HG03066 (cell line): ENCODE results near the gene UVRAG.
"Not testable (repeated sequence)": the region's sequence is repeated elsewhere in the genome, so short reads cannot be mapped to it uniquely, and the experiment has no call there.

ENCODE experiments used
- ATAC-seq: cut with Tn5 transposase; IDR thresholded peaks from one replicate; pipeline ENCODE4 v1.9.1; 2021; ENCODE audit warnings: low read depth; ENCODE audit not compliant: unreplicated experiment

UVRAG gene

GRCh38 chr11:75873417-75874221 is 58.6 kb downstream of the UVRAG start:
- peak; percentile 85 for ATAC-seq

- no peak for ATAC-seq
Measured at GRCh38 chr11:75874684-75875341, 59.8 kb downstream of the UVRAG start.

- not testable (repeated sequence) for ATAC-seq
Measured at GRCh38 chr11:75877327-75877726, 62.3 kb downstream of the UVRAG start.

- not testable (repeated sequence) for ATAC-seq
Measured at GRCh38 chr11:75877931-75878330, 62.9 kb downstream of the UVRAG start.

- no peak for ATAC-seq
Measured at GRCh38 chr11:75878933-75879332, 63.9 kb downstream of the UVRAG start.

- ATAC-seq: no peak
Measured at GRCh38 chr11:75879737-75880136, 64.7 kb downstream of the UVRAG start.

- ATAC-seq: not testable (repeated sequence)
Measured at GRCh38 chr11:75880343-75880742, 65.3 kb downstream of the UVRAG start.

GRCh38 chr11:75884321-75884720 is 69.3 kb downstream of the UVRAG start:
- ATAC-seq: no peak

- ATAC-seq: no peak
Measured at GRCh38 chr11:75888416-75888815, 73.4 kb downstream of the UVRAG start.

- ATAC-seq: no peak
Measured at GRCh38 chr11:75891947-75892739, 77.1 kb downstream of the UVRAG start.

- no peak for ATAC-seq
Measured at GRCh38 chr11:75893251-75893650, 78.2 kb downstream of the UVRAG start.

GRCh38 chr11:75894036-75894585 is 79.1 kb downstream of the UVRAG start:
- ATAC-seq: no peak

GRCh38 chr11:75896843-75897419 is 81.9 kb downstream of the UVRAG start:
- ATAC-seq: no peak

GRCh38 chr11:75898871-75899270 is 83.9 kb downstream of the UVRAG start:
- no peak for ATAC-seq

GRCh38 chr11:75899806-75900205 is 84.8 kb downstream of the UVRAG start:
- no peak for ATAC-seq

GRCh38 chr11:75900848-75901247 is 85.8 kb downstream of the UVRAG start:
- no peak for ATAC-seq

- no peak for ATAC-seq
Measured at GRCh38 chr11:75902631-75903030, 87.6 kb downstream of the UVRAG start.

- no peak for ATAC-seq
Measured at GRCh38 chr11:75903276-75903675, 88.3 kb downstream of the UVRAG start.

GRCh38 chr11:75905434-75905833 is 90.4 kb downstream of the UVRAG start:
- no peak for ATAC-seq

GRCh38 chr11:75907906-75908527 is 93.0 kb downstream of the UVRAG start:
- no peak for ATAC-seq
